Daoy (cell line): Measurements from ENCODE around the gene ABTB1. TPM values are rescaled to one million over a fixed set of nuclear protein-coding genes. Genes with fewer than 3 reads are reported as not detected.
"Not testable (repeated sequence)": the region's sequence is repeated elsewhere in the genome, so short reads cannot be mapped to it uniquely, and the experiment has no call there.

Source experiments
- DNase-seq: peaks from one replicate; pipeline ENCODE4 v3.0.0-alpha.2; 2015; ENCODE audit warnings: low read depth
- total RNA-seq: library from RNA; depleted of rRNA; stranded (reverse); fragments of >200 nt; shearing (Covaris generic); gene quantifications from 2 replicates; pipeline ENCODE4 v1.2.3, GENCODE V29; 2014

ABTB1 gene
- total RNA-seq, 1 experiment from 2014 or later, result 2.4 TPM

DNA sequence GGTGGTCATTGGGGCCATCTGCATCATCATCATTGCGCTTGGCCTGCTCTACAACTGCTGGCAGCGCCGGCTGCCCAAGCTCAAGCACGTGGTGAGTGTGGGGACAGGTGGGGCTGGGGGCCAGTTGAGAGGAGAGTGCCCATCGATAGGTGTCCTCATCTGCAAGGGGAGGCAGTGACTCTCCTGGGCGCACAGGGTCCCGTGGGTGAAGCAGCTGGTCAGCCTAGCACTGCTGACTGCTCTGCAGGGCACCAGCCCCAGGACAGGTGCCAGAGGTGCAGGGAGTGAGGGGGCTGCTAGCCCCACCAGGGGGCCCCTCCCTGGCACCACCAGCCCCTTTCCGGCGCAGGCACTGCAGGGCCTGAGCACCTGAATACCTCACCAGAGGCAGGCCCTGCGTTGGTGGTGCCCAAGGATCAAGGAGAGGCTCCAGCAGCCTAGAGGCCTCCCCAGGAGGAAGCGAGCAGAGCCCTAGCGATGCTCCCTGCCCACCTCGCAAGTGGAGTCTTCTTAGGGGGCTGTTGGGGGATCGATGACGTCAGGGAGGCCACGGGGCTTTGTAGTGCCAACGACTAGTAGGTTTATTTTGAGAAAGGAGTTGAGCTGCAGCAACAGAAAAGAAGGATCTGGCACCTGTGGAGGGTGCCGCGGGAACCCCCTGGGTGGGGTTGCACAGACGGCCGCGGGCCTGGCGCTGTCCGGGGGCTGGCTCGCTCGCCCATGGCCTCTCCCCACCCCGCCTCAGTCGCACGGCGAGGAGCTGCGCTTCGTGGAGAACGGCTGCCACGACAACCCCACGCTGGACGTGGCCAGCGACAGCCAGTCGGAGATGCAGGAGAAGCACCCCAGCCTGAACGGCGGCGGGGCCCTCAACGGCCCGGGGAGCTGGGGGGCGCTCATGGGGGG is 976 bp upstream of the ABTB1 start:
- DNase-seq, result no peak

DNA sequence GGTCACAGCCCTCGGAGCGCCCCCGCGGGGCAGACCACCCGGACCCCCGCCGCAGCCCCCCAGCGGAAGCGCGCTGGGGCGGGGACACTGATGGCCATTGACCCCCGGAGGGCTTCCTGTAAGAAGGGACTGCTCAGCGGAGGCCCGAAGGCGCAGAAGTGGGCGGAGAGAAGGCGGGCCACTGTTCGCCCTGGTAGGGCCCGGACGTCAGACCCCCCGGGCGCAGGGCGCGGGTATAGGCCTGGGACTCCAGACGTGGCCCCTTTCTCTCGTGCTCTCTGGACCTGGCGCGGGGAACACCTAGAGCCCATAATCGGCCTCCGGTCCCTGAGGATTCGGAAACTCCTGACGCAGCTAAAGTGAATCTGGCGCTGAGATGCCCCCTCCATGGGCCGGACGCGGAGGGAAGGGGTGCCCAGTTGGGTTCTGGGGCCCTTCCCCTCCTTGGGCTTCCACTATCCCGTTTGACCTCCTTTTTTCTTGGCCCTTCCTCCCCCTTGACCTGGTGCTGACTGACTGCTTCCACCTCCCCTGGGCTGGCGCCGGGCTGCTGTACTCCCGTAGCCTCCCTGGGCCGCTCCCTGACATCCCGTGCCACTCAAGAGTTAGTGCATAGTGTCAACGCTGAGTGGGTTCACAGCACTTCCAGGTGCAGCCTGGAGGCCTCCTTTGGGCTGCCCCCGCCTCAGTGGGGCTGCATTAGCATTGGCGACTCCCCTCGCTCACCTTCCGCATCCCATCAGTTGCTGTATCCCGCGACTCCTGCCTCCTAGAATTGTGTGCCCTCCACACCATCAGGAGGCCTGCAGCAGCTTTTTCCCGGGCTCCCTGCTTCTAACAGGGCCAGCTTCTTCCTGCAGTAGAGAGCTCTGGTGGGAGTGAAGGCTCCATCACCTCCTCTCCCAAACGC is 694 bp downstream of the ABTB1 start:
- peak; percentile 83 for DNase-seq

DNA sequence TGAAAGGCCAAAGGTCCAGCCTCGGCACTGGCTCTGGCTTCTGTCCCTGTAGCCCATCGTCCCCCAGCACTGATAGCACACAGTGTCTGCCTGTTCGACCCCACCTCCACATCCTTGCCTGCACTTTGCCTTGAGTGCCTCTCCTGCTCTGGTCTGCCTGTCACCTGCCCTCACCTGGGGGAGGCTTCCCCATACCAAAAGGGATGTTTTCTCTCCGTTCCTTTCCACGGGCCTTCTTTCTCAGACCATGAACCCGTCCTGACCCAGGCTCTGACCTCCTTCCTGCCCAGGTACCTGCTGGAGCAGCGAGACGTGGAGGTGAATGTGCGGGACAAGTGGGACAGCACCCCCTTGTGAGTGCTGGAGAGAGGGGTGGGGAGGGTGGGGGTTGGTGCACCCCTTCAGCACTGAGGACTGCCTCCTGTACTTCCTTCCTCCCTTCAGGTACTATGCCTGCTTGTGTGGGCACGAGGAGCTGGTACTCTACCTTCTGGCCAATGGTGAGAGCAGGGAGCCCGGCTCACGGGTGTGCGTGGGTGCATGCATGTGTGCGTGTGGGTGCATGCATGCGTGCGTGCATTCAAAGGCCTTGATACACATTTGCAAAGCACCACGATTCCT is 1.5 kb downstream of the ABTB1 start:
- DNase-seq, result no peak

GRCh38 chr3:127674790-127675189 is 2.0 kb downstream of the ABTB1 start:
- DNase-seq, result no peak

DNA sequence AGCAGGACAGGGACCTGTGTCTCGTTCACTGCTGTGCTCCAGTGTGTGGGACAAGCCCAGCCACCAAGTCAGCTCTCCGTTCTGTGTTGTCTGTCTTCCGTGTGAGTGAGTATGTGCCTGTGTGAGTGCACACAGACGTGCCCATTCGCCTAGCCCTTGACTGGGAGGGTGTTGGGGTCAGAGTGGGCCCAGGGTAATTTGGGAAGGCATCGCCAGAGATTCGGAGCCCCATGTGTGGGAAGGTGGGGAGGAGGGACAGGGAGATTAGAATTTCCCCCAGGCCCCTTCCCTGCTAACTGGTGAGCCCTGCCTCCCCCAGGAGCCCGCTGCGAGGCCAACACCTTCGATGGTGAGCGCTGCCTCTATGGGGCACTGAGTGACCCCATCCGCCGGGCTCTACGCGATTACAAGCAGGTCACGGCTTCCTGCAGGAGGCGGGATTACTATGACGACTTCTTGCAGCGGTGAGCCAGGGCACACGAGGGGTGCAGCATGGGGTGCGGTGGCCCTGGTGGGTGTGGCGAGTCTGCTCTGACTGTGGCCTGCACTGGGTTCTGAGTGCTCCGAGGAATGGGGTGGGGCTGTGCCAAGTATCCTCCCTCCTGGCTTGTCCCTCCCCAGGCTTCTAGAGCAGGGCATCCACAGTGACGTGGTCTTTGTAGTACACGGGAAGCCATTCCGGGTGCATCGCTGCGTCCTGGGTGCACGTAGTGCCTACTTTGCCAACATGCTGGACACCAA is 3.1 kb downstream of the ABTB1 start:
- no peak for DNase-seq

- no peak for DNase-seq
These were observed 3.7 kb downstream of the ABTB1 start for GRCh38 chr3:127676456-127676855.

DNA sequence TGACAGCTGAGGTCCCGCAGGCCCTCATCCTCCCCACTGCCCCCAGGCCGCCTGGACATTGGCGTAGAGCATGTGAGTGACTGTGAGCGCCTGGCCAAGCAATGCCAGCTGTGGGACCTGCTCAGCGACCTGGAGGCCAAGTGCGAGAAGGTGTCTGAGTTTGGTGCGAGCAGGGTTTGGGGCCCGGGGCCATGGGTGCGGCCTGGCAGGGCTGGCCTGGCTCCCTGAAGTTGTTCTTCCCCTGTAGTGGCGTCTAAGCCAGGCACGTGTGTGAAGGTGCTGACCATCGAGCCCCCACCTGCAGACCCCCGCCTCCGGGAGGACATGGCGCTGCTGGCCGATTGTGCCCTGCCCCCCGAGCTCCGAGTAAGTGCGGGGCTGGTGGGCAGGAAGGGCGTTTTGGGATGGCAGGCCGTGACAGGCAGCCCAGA is 4.2 kb downstream of the ABTB1 start:
- no peak for DNase-seq

- no peak for DNase-seq
These were observed 5.0 kb downstream of the ABTB1 start for GRCh38 chr3:127677541-127678314.

- no peak for DNase-seq
These were observed 5.5 kb downstream of the ABTB1 start for GRCh38 chr3:127678315-127678599.

DNA sequence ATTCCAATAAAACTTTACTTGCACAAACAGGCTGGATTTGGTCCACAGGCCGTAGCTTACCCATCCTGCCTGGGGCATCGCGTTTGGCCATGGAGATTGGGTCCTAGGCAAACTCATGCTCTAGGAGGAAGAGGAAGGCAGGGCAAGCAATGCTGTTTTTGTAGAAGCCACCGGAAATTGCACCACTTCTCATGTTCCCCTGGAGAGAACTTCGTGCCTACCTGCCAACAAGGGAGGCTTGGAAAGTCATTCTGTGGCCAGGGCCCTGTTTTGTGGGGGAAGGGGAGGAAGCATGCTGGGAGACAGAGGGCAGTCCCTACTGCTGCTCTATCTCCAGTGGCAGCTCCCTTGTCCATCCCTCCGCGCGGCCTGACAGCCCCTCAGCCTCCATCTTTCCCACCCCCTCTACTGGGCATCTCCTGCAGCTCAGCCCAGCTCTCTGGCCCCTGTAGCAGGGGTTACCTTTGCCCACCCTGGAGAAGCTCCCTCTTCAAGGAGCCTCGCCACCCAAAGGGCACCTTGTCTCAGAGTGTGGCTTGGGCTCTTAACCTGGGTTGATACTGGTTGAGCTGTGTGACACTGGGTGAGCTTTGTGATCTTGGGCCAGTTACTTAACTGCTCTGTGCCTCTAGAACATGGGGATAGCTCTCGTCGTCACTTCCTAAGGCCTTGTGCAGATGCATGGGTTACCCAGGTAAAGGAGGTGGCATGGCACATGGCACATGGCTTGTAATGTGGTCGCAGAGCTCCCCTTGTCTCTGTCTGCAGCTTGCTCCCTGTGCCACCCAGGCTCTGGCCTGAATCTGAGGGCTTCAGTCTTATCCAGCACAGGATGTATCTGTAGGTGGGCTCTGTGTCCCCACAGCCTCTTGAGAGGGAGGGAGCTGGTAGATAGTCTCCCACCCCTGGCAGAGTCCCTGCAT is 6.1 kb downstream of the ABTB1 start:
- no peak for DNase-seq

GRCh38 chr3:127679534-127680145 is 6.9 kb downstream of the ABTB1 start:
- DNase-seq, result no peak

GRCh38 chr3:127680146-127680661 is 7.5 kb downstream of the ABTB1 start:
- no peak for DNase-seq

DNA sequence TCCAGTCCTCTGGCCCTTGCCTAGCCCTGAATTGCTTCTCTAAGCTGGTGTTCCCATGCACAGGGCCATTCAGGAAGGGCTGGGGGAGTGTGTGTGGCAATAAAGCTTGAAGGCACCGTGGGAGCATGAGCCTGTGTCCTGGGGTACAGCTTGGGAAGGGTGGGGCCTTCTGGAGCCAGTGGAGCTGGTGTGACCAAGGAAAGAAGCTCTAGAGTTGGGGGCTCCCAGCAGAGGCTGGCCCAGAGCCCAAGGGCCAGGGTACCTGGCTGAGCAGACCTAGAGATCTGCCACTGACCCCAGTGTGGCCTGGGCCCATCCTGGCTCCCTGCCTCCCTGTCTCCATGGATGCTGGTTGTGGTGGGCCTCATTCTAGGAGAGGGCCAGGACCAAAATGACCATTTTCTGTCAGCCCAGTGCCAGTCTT is 8.1 kb downstream of the ABTB1 start:
- no peak for DNase-seq

GRCh38 chr3:127682175-127682554 is 9.4 kb downstream of the ABTB1 start:
- DNase-seq, result not testable (repeated sequence)

- DNase-seq, result no peak
These were observed 9.8 kb downstream of the ABTB1 start for GRCh38 chr3:127682561-127682960.

- no peak for DNase-seq
These were observed 12.3 kb downstream of the ABTB1 start for GRCh38 chr3:127684871-127685707.

GRCh38 chr3:127685708-127686511 is 13.2 kb downstream of the ABTB1 start:
- DNase-seq, result no peak
